Thymus (tissue), 11 donors: ENCODE measurements around the gene MAZ. TPM values are rescaled to one million over a fixed set of nuclear protein-coding genes. Genes with fewer than 3 reads are reported as not detected.
"Not testable (repeated sequence)": the region's sequence is repeated elsewhere in the genome, so short reads cannot be mapped to it uniquely, and the experiment has no call there.

Experiments used
- DNase-seq, 9 donors: peaks; one replicate each; pipeline ENCODE4 v3.0.0-alpha.2; 2013; ENCODE audit warnings: low spot score in 9 of 9, low read depth in 6 of 9, missing footprints in 1 of 9
- H3K27ac ChIP-seq, 2 donors: one replicate each; pipeline ENCODE4 v1.5.1; 2013; ENCODE audit warnings: control low read depth in 1 of 2, low read depth in 1 of 2, low read length in 1 of 2, mild to moderate bottlenecking in 1 of 2, moderate library complexity in 1 of 2
- H3K27me3 ChIP-seq, 2 donors: one replicate each; pipeline ENCODE4 v1.5.1; 2013; ENCODE audit warnings: low read length in 1 of 2; ENCODE audit not compliant: control insufficient read depth in 2 of 2, insufficient read depth in 1 of 2
- H3K36me3 ChIP-seq, 2 donors: one replicate each; pipeline ENCODE4 v1.5.1; 2013; ENCODE audit warnings: low read length in 1 of 2, mild to moderate bottlenecking in 1 of 2, moderate library complexity in 1 of 2; ENCODE audit not compliant: control insufficient read depth in 2 of 2, insufficient read depth in 2 of 2
- H3K4me1 ChIP-seq, 2 donors: one replicate each; pipeline ENCODE4 v1.5.1; 2013; ENCODE audit warnings: low read length in 2 of 2; ENCODE audit not compliant: control insufficient read depth in 2 of 2, insufficient read depth in 2 of 2
- H3K4me3 ChIP-seq, 2 donors: one replicate each; pipeline ENCODE4 v1.5.1; 2013; ENCODE audit warnings: low read length in 2 of 2, control low read depth in 1 of 2, mild to moderate bottlenecking in 1 of 2
- H3K9me3 ChIP-seq, 2 donors: one replicate each; pipeline ENCODE4 v1.5.1; 2013; ENCODE audit warnings: low read length in 1 of 2, mild to moderate bottlenecking in 1 of 2; ENCODE audit not compliant: control insufficient read depth in 2 of 2, insufficient read depth in 1 of 2
- WGBS: extraction: QIAGEN DNeasy Blood & Tissue Kit; methylation state at CpG from one replicate; pipeline ENCODE4 v1.1.7; 2013; 5-methylcytosine and 5-hydroxymethylcytosine counted together
- polyA plus RNA-seq: library from polyadenylated mRNA; stranded (reverse); fragments of 200-250 nt; gene quantifications from one replicate; pipeline ENCODE4 v1.2.3, GENCODE V29; 2013
- total RNA-seq: library from RNA; stranded (reverse); fragments of 120-200 nt; gene quantifications from one replicate; pipeline ENCODE4 v1.2.4, GENCODE V29; 2013
- donor health status: healthy.

Gene MAZ
- total and polyA plus RNA-seq, 2 donors: 178 to 192 TPM

GRCh38 chr16:29763326-29763725 is 43.0 kb upstream of the MAZ start:
- Histone ChIP-seq H3K36me3 (no peaks in the 10 kb centered on the region), H3K4me1 (peaks cover 0 to 2% of the 10 kb centered on the region in 2 donors), H3K4me3 (no peak overlapping the region), H3K27me3 (no peaks in the 10 kb centered on the region), H3K9me3 (no peaks in the 10 kb centered on the region), H3K27ac (no peak overlapping the region)
- no peak for DNase-seq
- 96% methylated on average over 6 of the region's 6 CpGs for WGBS

GRCh38 chr16:29765167-29766032 is 40.9 kb upstream of the MAZ start:
- H3K4me1 ChIP-seq: peaks cover 0 to 2% of the 10 kb centered on the region in 2 donors
- WGBS: 93% methylated on average over 15 of the region's 15 CpGs
- H3K9me3 ChIP-seq: no peaks in the 10 kb centered on the region
- DNase-seq: no peak
- no peaks in the 10 kb centered on the region for H3K36me3 ChIP-seq
- no peaks in the 10 kb centered on the region for H3K27me3 ChIP-seq
- H3K27ac ChIP-seq: no peak overlapping the region
- no peak overlapping the region for H3K4me3 ChIP-seq

DNA sequence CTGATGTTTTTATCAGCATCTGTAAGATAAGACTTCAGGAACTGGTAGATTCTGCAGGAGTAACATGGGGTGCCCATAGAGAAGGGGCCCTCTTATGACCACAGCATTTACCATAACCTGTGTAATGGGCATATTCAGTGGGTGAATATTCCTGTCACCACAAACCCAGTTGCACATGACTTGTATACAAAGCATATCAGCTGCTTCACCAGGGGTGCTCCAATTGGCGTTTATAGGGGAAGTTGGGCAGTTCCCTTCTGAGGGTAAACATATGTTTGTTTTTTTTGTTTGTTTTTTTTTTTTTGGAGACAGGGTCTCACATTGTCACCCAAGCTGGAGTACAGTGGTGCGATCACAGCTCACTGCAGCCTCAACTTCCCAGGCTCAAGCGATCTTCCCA is 39.8 kb upstream of the MAZ start:
- no peak for DNase-seq
- H3K27me3 ChIP-seq: no peaks in the 10 kb centered on the region
- over 99% methylated on average over 3 of the region's 3 CpGs for WGBS
- no peaks in the 10 kb centered on the region for H3K9me3 ChIP-seq
- no peaks in the 10 kb centered on the region for H3K36me3 ChIP-seq
- no peak overlapping the region for H3K27ac ChIP-seq
- H3K4me3 ChIP-seq: no peak overlapping the region
- no peaks in the 10 kb centered on the region for H3K4me1 ChIP-seq

DNA sequence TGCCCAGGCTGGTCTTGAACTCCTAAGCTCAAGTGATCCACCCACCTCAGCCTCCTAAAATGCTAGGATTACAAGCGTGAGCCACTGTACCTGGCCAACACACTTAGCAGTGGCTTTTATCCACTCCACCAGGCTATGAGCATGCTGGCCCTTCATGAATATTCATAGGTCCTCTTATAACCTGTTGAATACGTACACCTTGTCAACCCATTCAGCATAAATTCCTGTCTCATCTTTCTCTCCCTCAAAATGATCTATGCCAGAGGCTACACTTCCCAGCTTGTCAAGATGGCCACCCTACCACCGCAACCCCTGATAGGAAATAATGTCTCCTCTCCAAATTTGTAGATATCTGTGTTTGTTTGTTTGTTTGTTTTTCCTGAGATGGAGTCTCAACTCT is 39.3 kb upstream of the MAZ start:
- 96% methylated on average over 3 of the region's 3 CpGs for WGBS

DNA sequence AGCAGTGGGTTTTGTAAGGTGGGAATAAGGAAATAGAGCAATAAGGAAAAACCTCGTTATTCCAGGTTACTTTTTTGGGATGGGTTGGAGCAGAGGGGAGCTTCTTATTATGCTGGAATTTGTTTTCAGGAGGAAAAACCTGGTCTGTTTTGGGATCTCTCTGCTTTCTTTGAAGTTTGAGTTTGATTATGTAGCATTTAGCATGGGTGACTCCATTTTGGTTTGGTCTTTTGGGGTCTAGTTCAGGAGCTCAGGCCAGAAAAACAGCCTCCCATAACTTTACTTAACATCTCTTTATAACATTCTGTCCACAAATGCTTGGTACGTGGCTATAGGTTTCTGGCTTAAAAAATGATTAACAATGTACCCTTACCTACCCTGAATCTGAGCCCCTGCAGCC is 36.8 kb upstream of the MAZ start:
- Histone ChIP-seq H3K36me3 (no peaks in the 10 kb centered on the region), H3K27ac (no peak overlapping the region), H3K9me3 (no peaks in the 10 kb centered on the region), H3K4me1 (no peaks in the 10 kb centered on the region), H3K4me3 (no peak overlapping the region), H3K27me3 (no peaks in the 10 kb centered on the region)
- 98% methylated on average over 2 of the region's 2 CpGs for WGBS
- DNase-seq: no peak

More for the DNA sequence above, 39.3 kb upstream of the MAZ start:
- H3K36me3 ChIP-seq: no peaks in the 10 kb centered on the region
- H3K27me3 ChIP-seq: no peaks in the 10 kb centered on the region
- no peak overlapping the region for H3K27ac ChIP-seq
- no peaks in the 10 kb centered on the region for H3K4me1 ChIP-seq
- no peaks in the 10 kb centered on the region for H3K9me3 ChIP-seq
- no peak overlapping the region for H3K4me3 ChIP-seq
- no peak for DNase-seq

DNA sequence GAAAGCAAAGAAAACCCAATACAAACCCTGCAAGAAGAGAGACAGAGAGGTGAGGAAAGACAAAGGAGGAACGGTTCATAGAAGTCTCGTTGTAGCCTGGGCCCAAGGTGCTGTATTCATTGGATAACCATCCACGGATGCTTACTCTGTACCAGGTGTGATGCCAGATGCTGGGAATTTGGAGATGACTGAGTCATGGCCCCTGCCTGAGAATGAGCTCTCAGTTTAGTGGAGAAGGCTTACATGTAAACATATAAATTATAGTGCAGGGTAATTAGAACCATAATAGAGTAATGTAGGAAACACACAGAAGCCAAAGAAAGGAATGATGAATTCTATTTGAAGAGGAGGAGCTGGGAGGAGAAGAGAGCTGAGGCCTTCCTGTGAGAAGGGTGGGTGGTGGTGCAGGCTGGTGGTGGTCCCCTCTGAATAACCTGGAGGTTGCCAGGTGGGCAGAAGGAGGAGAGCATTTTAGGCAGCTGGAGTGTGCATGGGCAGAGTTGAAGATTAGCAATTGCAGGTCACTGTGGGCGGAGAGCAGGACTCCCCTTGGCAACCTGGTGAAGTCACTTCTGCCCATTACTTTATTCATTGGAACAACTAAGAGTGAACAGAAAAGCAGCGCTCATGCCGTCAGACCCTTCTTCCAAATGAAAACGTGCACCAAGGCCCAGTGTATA is 35.9 kb upstream of the MAZ start:
- WGBS: 88% methylated on average over 7 of the region's 7 CpGs
- Histone ChIP-seq H3K4me1 (no peaks in the 10 kb centered on the region), H3K36me3 (no peaks in the 10 kb centered on the region), H3K9me3 (no peaks in the 10 kb centered on the region), H3K4me3 (no peak overlapping the region), H3K27me3 (no peaks in the 10 kb centered on the region), H3K27ac (no peak overlapping the region)
- no peak for DNase-seq

- not testable (repeated sequence) for DNase-seq, H3K4me1 ChIP-seq
- 98% methylated on average over 7 of the region's 7 CpGs for whole genome bisulfite sequencing
Measured at GRCh38 chr16:29772330-29772729, 34.0 kb upstream of the MAZ start.

DNA sequence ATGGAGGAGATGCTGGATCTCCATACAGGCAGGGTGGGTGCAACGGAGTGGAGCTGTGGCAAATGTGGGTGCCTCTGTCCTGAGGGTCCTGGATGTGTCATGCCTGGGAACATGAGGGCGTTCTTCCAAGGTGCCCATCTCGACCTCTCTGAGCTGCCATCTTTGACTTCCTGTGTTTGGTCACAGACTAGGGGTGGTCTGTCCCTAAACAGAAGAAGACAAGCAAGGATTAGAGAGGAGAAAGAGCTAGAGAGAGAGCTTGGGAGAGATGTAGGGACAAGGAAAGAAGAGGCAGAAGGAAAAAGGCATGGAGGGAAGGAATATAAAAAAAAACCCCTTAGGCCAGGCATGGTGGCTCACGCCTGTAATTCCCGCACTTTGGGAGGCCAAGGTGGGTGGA is 31.6 kb upstream of the MAZ start:
- no peaks in the 10 kb centered on the region for H3K4me1 ChIP-seq
- no peaks in the 10 kb centered on the region for H3K27me3 ChIP-seq
- H3K9me3 ChIP-seq: no peaks in the 10 kb centered on the region
- DNase-seq: no peak
- H3K4me3 ChIP-seq: no peak overlapping the region
- no peak overlapping the region for H3K27ac ChIP-seq
- WGBS: 97% methylated on average over 5 of the region's 5 CpGs
- no peaks in the 10 kb centered on the region for H3K36me3 ChIP-seq

More at GRCh38 chr16:29772330-29772729, 34.0 kb upstream of the MAZ start:
- H3K27ac ChIP-seq, H3K4me3 ChIP-seq, H3K27me3 ChIP-seq, H3K9me3 ChIP-seq, H3K36me3 ChIP-seq: not testable (repeated sequence)

DNA sequence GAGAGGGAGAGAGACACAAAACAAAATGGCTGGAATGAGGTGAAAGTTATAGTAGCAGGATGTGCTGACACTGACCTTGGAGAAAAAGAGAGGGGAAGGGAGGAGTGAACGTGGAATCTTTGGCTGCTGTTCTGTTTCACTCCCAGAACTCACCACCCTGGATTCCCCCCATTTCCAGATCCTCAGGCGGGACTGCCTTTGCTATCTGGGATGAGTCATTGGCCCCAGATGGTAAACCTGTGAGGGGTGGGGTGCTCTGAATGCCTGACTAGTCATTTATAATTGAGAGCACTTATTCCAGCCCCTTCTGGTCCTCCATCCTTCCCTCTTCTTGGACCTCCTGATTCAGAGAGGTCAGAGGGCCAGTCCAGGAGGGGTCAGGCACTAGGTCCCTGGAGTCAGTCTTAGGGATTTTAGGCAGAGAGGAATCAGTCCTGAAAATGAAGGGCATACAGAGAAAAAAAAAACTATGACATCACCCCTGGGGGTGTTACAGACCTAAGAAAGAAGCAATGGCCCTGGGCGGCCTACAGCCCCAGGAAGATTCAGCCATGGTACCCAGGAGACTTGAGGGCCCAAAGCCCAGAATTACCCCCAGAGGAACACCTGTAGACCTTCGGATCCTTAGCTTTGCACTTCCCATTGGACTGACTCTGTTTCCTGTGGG is 30.5 kb upstream of the MAZ start:
- 95% methylated on average over 4 of the region's 4 CpGs for WGBS
- Histone ChIP-seq H3K4me1 (no peaks in the 10 kb centered on the region), H3K4me3 (no peak overlapping the region), H3K9me3 (no peaks in the 10 kb centered on the region), H3K27ac (no peak overlapping the region), H3K27me3 (no peaks in the 10 kb centered on the region), H3K36me3 (no peaks in the 10 kb centered on the region)
- DNase-seq: no peak
